Body of pancreas (tissue), 4 donors: ENCODE measurements around the gene DEPDC5. TPM values are rescaled to one million over a fixed set of nuclear protein-coding genes. Genes with fewer than 3 reads are reported as not detected.

ENCODE experiments used
- ATAC-seq: fragments of 150-250 bp; one replicate; pipeline ENCODE4 v1.9.1; 2016
- DNase-seq, 4 donors: peaks; one replicate each; pipeline ENCODE4 v3.0.0-alpha.2; 2019
- H3K27ac ChIP-seq, 4 donors: fragments of 200-600 bp; sonication (generic); 1 replicate in 3 of 4; 2 replicates in 1 of 4; pipeline versions ENCODE4 v1.5.1 to v1.6.1; 2016 to 2019; ENCODE audit warnings: mild to moderate bottlenecking in 1 of 4, mixed read lengths in 1 of 4, moderate library complexity in 1 of 4
- H3K27me3 ChIP-seq, 2 donors: fragments of 200-600 bp; sonication (generic); one replicate each; pipeline ENCODE4 v1.6.0; 2016; ENCODE audit warnings: mild to moderate bottlenecking in 1 of 2
- H3K36me3 ChIP-seq, 2 donors: fragments of 200-600 bp; sonication (generic); replicated peaks in 1 of 2; 2 replicates each; pipeline ENCODE4 v1.5.1; 2016; ENCODE audit warnings: low read depth in 2 of 2; ENCODE audit not compliant: insufficient read depth in 1 of 2
- H3K4me1 ChIP-seq: fragments of 200-600 bp; sonication (generic); one replicate; pipeline ENCODE4 v1.6.0; 2016
- H3K4me3 ChIP-seq, 2 donors: fragments of 200-600 bp; sonication (generic); 1 replicate in 1 of 2; 2 replicates in 1 of 2; pipeline ENCODE4 v1.5.1; 2016 to 2019
- H3K9me3 ChIP-seq, 3 donors: fragments of 200-600 bp; sonication (generic); 1 replicate in 2 of 3; 2 replicates in 1 of 3; pipeline ENCODE4 v1.5.1; 2016
- CTCF ChIP-seq, 7 experiments: fragments of 450-650 bp in 4 of 7; fragments of 200-600 bp in 3 of 7; sonication (generic) in 3 of 7; IDR thresholded peaks; one replicate each; pipeline ENCODE4 v1.5.1; 2016 to 2019; ENCODE audit warnings: antibody characterized with exemption in 7 of 7
- POLR2A ChIP-seq, 3 donors: fragments of 450-650 bp; IDR thresholded peaks; one replicate each; pipeline ENCODE4 v1.6.1; 2016; ENCODE audit warnings: antibody characterized with exemption in 3 of 3, mild to moderate bottlenecking in 2 of 3
- WGBS, 2 donors: methylation state at CpG; one replicate each; pipeline ENCODE4 v1.1.5; 2017; 5-methylcytosine and 5-hydroxymethylcytosine counted together
- intact Hi-C: fragments of 100-400 bp; cut with DNase I; formaldehyde crosslinking; loops from one replicate; pipeline ENCODE4 v1.15.1; 2023
- total RNA-seq, 2 donors: library from RNA; depleted of rRNA; stranded (reverse); fragments of >200 nt; gene quantifications; one replicate each; pipeline ENCODE4 v1.1.0, GENCODE V29; 2016

The DEPDC5 gene
- total RNA-seq, 2 donors from 2014 or later: 21.4 to 40.0 TPM

- TF ChIP-seq CTCF (IDR thresholded peaks at IDR 0.05) (no peak), POLR2A (IDR thresholded peaks at IDR 0.05) (no peak)
- Histone ChIP-seq H3K4me1 (no peaks in the 10 kb centered on the region), H3K36me3 (peaks cover 0 to 5% of the 10 kb centered on the region in 2 donors), H3K27me3 (no peaks in the 10 kb centered on the region), H3K4me3 (no peak overlapping the region), H3K9me3 (no peaks in the 10 kb centered on the region), H3K27ac (no peak overlapping the region)
- DNase-seq (no peak), ATAC-seq (no peak)
- 92 to 96% methylated on average over 4 of the region's 4 CpGs for WGBS, 2 donors
- intact Hi-C loops: loop anchor here (10.0 kb wide), 1 partner anchor 55 kb away; no protein-coding TSS in a partner anchor
Observed at GRCh38 chr22:31899669-31900068, 145.8 kb downstream of the DEPDC5 start.

GRCh38 chr22:31901388-31902137 lies 147.7 kb downstream of the DEPDC5 start:
- DNase-seq: no peak
- H3K9me3 ChIP-seq: no peaks in the 10 kb centered on the region
- peaks cover 0 to 5% of the 10 kb centered on the region in 2 donors for H3K36me3 ChIP-seq
- no peaks in the 10 kb centered on the region for H3K4me1 ChIP-seq
- ATAC-seq: no peak
- TF ChIP-seq POLR2A (IDR thresholded peaks at IDR 0.05) (no peak), CTCF (IDR thresholded peaks at IDR 0.05) (no peak)
- 70 to 83% methylated on average over 6 of the region's 6 CpGs for WGBS, 2 donors
- H3K27me3 ChIP-seq: no peaks in the 10 kb centered on the region
- H3K4me3 ChIP-seq: no peak overlapping the region
- intact Hi-C loops: loop anchor here (10.0 kb wide), 1 partner anchor 57 kb away; no protein-coding TSS in a partner anchor
- H3K27ac ChIP-seq: no peak overlapping the region

- intact Hi-C loops: loop anchor here (10.0 kb wide), 1 partner anchor 60 kb away; no protein-coding TSS in a partner anchor
- TF ChIP-seq POLR2A (IDR thresholded peaks at IDR 0.05): no peak
- no peak for TF ChIP-seq CTCF (IDR thresholded peaks at IDR 0.05)
- 95% methylated on average over 3 of the region's 3 CpGs for WGBS, 2 donors
- Histone ChIP-seq H3K4me3 (no peak overlapping the region), H3K36me3 (no peaks in the 10 kb centered on the region), H3K27ac (no peak overlapping the region), H3K27me3 (no peaks in the 10 kb centered on the region), H3K9me3 (no peaks in the 10 kb centered on the region), H3K4me1 (no peaks in the 10 kb centered on the region)
- DNase-seq: no peak
- ATAC-seq: no peak
Observed at GRCh38 chr22:31904651-31905050, 150.8 kb downstream of the DEPDC5 start.

- intact Hi-C loops: loop anchor here (10.0 kb wide), 1 partner anchor 61 kb away; no protein-coding TSS in a partner anchor
- no peak for ATAC-seq
Observed at GRCh38 chr22:31905356-31905755, 151.5 kb downstream of the DEPDC5 start.

More at GRCh38 chr22:31905356-31905755, 151.5 kb downstream of the DEPDC5 start:
- TF ChIP-seq CTCF (IDR thresholded peaks at IDR 0.05) (no peak), POLR2A (IDR thresholded peaks at IDR 0.05) (no peak)
- no peaks in the 10 kb centered on the region for H3K9me3 ChIP-seq
- H3K4me1 ChIP-seq: no peaks in the 10 kb centered on the region
- H3K36me3 ChIP-seq: no peaks in the 10 kb centered on the region
- no peak for DNase-seq
- H3K4me3 ChIP-seq: no peak overlapping the region
- no peaks in the 10 kb centered on the region for H3K27me3 ChIP-seq
- WGBS, 2 donors: 92 to 94% methylated on average over 10 of the region's 10 CpGs
- no peak overlapping the region for H3K27ac ChIP-seq
